NCI-H526 treated with DMSO at 0.1 percent for 48 hours (cell line): ENCODE results near the gene YIF1B.
"Not testable (repeated sequence)": the region's sequence is repeated elsewhere in the genome, so short reads cannot be mapped to it uniquely, and the experiment has no call there.

Experiments used
- DNase-seq: peaks from one replicate; lab custom pipeline; 2025; lab: John Stamatoyannopoulos, UW

YIF1B gene

DNA sequence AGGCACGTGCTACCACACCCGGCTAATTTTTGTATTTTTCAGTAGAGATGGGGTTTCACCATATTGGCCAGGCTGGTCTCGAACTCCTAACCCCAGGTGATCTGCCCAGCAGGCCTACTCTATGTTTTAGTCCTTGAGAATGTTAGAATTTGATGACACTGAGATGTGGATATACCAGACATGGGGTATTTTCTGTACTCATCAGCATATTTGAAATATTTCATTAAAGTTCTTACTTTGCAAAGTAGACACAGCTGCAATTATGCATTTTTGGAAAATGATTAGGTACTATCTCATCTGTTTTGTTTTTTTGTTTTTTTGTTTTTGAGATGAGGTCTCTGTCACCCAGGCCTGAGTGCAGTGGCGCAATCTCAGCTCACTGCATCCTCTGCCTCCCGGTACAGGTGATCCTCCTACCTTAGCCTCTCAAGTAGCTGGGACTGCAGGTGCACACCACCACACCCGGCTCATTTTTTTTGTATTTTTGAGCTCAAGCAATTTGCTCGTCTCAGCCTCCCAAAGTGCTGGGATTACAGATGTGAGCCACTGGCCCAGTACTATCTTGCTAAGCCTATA is 38.7 kb downstream of the YIF1B start:
- DNase-seq: no peak

GRCh38 chr19:38274739-38275138 is 41.0 kb downstream of the YIF1B start:
- no peak for DNase-seq

- DNase-seq: no peak
Measured at GRCh38 chr19:38273499-38273898, 42.2 kb downstream of the YIF1B start.

DNA sequence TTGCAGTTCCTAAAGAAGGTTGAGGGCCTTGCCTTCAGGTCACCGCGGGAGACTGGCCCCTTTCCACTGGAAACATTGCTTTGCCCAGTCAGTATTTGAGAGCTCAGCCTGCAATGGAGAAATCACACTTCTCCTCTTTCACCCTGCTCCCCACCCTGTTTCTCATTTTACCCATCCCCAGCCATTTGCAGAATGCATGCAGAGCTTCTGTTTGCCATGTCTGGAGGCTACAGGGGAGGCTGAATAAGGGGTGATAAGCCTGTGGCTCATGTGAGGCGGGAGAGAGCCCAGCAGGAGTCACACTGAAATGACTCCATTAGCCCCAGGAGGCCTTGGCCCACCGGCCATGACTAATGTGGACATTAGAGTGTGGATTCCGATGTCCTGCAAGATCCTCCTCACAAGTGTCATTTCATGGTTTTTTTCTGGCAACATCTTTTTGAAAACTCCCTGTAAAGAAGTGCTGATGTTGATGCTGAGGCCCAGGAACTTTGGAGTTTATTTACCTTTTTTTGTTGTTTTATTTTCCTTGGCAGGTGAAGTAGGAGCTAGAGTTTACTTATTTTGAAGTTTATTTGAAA is 45.1 kb downstream of the YIF1B start:
- DNase-seq: no peak

DNA sequence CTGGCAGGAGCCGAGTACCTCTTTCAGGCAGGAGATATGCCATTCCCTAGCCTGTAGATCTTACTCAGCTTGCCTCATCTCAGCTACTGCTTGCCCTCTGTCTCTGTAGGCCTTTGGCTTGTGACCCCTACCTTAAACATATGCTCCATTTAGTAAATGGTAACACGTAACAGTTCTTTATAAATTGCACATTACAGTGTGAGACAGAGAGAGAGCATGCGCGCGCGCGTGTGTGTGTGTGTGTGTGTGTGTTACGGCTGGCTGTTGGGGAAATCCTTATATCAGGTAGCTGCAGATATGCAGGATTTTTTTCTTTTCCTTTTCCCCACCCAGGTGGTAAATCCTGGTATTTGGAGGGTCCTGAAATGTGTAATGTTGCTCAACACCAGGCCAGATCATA is 47.2 kb downstream of the YIF1B start:
- no peak for DNase-seq

DNA sequence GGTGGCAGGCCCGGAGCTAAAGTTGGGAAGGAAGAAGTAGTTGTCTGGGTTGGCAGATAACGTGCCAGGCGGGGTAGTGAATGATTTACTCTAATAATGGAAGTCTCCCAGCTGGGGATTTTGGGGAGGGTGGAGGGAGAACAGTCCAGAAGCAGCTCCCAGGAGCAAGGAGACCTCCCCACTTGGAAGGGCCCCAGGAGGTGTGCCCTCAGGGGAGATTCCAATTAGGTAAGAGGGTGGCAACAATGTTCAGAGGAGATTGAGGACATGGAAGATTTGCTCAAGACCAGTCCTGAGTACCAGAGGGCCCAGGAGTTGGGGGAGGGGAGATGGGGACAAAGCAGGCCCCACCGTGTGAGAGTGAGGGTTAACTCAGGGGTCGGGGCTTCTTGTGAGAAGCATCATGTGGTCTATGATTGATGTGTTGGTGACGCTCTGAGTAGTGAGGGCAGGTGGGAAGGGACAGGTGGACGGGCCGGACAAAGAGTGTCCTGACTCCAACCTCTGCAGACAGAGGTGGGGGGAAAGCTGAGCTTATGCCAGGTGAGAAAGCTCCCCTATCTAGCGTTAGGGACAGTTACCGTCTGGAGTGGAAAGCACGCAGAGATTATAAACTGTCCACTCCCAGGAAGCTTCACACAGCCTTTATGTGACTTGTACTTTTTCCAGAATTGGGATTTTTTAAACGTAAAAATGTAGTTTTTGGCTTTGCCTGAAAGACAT is 47.8 kb downstream of the YIF1B start:
- no peak for DNase-seq

DNA sequence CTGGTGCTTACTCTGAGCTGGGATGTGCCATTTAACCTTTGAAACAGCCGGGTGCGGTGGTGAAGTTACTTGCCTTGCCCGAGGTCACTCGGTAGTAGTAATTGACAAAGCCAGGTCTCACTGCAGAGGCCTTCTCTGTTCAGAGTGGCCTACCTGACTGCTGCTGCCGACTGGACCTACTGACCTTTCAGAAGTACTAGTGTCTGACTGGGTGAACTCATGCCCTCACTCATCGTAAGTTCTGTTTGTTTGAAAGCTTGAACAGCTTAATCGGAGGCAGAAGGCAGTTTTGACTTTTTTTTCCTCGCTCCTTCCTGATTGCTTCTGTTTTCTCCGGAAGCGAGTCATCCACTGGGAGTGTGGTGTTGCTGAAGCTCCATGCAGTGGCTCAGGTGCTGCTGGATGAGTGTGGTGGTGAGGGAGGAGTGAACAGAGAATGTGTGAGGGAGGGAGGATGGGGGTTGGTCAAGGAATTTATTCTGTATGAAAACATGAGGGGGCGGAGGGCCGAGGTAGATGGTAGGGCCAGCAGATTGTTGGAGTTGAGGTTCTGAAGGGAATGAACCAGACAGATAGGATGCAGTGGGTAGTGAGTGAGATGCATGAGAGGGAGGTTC is 48.7 kb downstream of the YIF1B start:
- no peak for DNase-seq

DNA sequence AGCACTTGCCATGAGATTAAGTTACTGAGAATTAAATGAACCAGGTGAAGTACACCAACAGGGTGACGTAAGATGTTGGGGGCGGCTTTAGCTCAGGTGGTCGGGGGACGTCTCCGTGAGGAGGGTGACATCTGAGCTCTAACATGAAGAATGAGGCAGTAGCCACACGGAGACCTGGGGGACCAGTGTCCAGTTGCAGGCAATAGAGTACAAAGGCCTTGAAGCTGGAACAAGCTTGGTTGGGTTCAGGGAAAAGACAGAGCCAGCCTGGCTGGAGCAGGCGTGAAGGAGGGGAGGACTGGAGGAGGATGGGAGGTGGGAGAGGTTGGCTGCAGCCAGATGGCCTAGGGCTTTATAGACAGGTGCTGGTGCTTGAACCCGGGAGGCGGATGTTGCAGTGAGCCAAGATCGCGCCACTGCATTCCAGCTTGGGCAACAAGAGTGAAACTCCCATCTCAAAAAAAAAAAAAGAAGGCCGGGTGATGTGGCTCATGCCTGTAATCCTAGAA is 49.8 kb downstream of the YIF1B start:
- DNase-seq: no peak

DNA sequence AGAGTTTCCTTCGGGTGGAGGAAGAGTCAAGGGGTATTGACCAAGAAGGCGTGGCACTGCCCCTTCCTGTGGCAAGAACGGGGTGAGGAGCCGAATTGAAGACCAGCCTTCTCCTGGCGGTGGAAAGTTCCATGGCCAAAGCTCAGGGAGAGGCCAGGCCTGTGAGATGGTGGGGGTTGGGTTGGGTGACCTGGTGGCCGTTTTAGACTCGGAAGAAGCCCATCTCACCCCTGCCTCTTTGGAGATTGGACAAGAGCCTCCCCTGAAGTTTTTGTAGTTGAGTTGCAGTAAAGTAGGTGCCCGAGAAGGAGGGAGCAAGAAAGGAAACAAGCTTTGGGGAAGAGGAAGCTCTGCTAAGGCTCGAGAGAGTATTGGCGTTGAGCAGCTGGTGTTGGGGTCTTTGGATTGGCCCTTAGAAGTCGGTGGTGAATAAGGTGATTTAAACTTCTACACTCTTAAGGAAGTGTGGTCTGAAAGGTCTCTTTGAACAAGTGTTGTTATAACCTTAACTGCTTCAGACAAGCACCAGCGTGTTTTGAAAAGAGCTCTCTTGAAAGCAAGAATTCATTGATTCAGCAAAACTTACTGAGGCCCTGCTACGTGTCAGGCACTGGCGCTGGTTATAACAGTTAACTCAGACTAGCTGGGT is 50.4 kb downstream of the YIF1B start:
- DNase-seq: no peak

DNA sequence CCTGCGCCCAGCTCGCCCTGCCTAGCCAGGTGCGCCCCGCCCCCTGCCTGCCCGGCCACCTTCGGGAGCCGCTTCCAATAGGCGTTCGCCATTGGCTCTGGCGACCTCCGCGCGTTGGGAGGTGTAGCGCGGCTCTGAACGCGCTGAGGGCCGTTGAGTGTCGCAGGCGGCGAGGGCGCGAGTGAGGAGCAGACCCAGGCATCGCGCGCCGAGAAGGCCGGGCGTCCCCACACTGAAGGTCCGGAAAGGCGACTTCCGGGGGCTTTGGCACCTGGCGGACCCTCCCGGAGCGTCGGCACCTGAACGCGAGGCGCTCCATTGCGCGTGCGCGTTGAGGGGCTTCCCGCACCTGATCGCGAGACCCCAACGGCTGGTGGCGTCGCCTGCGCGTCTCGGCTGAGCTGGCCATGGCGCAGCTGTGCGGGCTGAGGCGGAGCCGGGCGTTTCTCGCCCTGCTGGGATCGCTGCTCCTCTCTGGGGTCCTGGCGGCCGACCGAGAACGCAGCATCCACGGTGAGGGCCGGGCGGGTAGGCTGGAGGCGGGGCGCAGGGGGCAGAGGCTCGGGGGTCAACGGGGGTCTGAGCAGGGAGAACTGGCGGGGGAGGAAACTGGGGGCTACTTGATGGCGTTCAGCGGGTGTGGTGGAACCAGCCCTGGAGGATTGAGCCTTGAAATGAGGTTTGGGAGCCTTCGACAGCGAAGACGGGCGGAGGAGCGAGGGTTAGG is 51.1 kb downstream of the YIF1B start, which contains the start of gene SPINT2:
SPINT2 (plus strand) TSS at position 88 of the 727 bp plus-strand sequence; CDS start at position 408, 320 bp downstream.
- DNase-seq: peak; percentile 88

GRCh38 chr19:38263689-38264485 is 51.9 kb downstream of the YIF1B start:
- DNase-seq: peak; percentile 92

GRCh38 chr19:38262585-38263268 is 53.0 kb downstream of the YIF1B start:
- DNase-seq: no peak

DNA sequence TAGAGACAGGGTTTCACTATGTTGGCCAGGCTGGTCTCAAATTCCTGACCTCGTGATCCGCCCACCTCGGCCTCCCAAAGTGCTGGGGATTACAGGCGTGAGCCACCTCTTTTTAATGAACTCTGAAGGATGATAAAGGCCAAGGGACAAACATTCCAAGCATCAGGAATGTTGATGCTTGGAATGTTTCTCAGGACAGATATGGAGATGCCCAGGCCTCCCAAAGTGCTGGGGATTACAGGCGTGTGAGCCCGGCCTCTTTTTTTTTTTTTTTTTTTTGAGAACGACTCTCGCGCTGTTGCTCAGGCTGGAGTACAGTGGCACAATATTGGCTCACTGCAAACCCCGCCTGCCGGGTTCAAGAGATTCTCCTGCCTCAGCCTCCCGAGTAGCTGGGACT is 53.8 kb downstream of the YIF1B start:
- not testable (repeated sequence) for DNase-seq

DNA sequence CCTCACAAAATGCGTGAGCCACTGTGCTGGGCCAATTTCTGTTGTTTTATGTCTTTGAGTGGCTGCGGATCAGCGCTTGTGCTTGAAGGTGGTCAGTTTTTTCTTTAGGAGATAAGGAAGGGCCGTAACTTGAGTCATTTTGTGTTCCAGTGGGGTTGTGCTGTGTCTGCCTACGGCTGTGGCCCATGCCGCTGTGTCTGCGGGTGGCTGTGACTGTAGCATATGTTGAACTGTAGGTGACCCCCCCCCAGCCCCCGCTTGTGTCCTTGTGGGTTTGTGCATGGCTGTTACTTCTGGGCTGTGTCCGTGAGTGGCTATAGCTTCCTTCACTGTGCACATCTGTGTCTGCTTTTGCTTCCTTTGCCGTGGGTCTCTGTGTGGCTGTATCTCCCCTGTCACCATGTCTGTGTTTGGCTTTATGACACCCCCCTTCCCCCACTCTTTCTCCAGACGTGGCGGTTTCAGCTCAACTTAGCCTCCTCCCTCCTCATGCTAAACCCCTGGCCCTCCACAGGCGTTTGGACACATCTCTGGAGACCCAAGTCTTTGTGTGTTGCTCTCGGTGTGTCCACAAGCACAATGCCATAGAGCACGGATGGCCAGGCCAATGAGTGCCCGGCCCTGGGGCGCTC is 60.2 kb downstream of the YIF1B start:
- DNase-seq: no peak

- DNase-seq: no peak
Measured at GRCh38 chr19:38253788-38254187, 62.0 kb downstream of the YIF1B start.
